Pancreas (tissue), 10 donors: ENCODE results near the gene ACOT7. TPM values are rescaled to one million over a fixed set of nuclear protein-coding genes. Genes with fewer than 3 reads are reported as not detected.

Experiments used
- ATAC-seq, 4 donors: fragments of 200-7000 bp; cut with Tn5 transposase; one replicate each; pipeline versions ENCODE4 v1.8.0 to v1.9.1; 2020; ENCODE audit warnings: mild to moderate bottlenecking in 4 of 4, moderate library complexity in 4 of 4
- DNase-seq, 6 donors: peaks; one replicate each; pipeline ENCODE4 v3.0.0-alpha.2; 2020
- FAIRE-seq: peaks from 2 replicates; lab custom pipeline; 2012; peaks lifted over from hg19 to GRCh38; lab: Jason Lieb, UNC
- H3K27ac ChIP-seq, 4 donors: fragments of 200-600 bp; sonication (generic); 1 replicate in 3 of 4; 2 replicates in 1 of 4; pipeline versions ENCODE4 v1.5.0 to v1.8.0; 2020
- H3K27me3 ChIP-seq, 4 donors: fragments of 200-600 bp; one replicate each; pipeline ENCODE4 v1.8.0; 2021
- H3K36me3 ChIP-seq, 3 donors: fragments of 200-600 bp; sonication (generic) in 1 of 3; one replicate each; pipeline versions ENCODE4 v1.5.0 to v1.8.0; 2020 to 2021
- H3K4me1 ChIP-seq, 3 donors: fragments of 200-600 bp; one replicate each; pipeline ENCODE4 v1.8.0; 2021
- H3K4me3 ChIP-seq, 4 donors: fragments of 200-600 bp; sonication (generic) in 2 of 4; one replicate each; pipeline versions ENCODE4 v1.5.0 to v1.8.0; 2020 to 2021
- H3K9me3 ChIP-seq, 4 donors: fragments of 200-600 bp; one replicate each; pipeline ENCODE4 v1.8.0; 2021
- CTCF ChIP-seq, 4 donors: fragments of 200-600 bp; sonication (generic) in 3 of 4; IDR thresholded peaks; one replicate each; pipeline versions ENCODE4 v1.5.0 to v1.8.0; 2021; ENCODE audit warnings: antibody characterized with exemption in 4 of 4
- WGBS, 2 donors: extraction: QIAGEN DNeasy Blood & Tissue Kit; methylation state at CpG; one replicate each; pipeline ENCODE4 v1.1.7; 2013; 5-methylcytosine and 5-hydroxymethylcytosine counted together
- intact Hi-C, 3 donors: fragments of 100-400 bp; cut with DNase I; formaldehyde crosslinking; loops; one replicate each; pipeline versions ENCODE4 v1.11.1 to v1.14.2; 2022
- polyA plus RNA-seq, 2 donors: library from polyadenylated mRNA; stranded (reverse); fragments of 200-250 nt; gene quantifications; one replicate each; pipeline ENCODE4 v1.2.3, GENCODE V29; 2013
- total RNA-seq, 6 donors: library from RNA; stranded (reverse); fragmentation: NEBNext Ultra II Directional in 4 of 6; extraction: Animal tissue kit (Norgen Biotek cat#: 25700) in 4 of 6; gene quantifications; one replicate each; pipeline versions ENCODE4 v1.2.1 to v1.2.4, GENCODE V29; 2021 to 2023
- donor health status: healthy with polysubstance abuse.
- donor health status: DM: no; HTN: no; CAD: no; lungs with moderate emphysema.
- donor health status: DM: no; HTN: no; CAD: no.
- donor health status: control.
- donor health status: control.
- donor health status: Bipolar disorder and iron deficiency.
- donor health status: DM: yes; HTN: yes; CAD: no.
- donor health status: DM: no; HTN: no; CAD: no.
- donor health status: DM: no; HTN: no; CAD: no.
- donor health status: DM: yes; HTN: yes; CAD: no.

ACOT7 gene
- total and polyA plus RNA-seq, 8 donors, result 3.1 to 7.6 (median 5.2) TPM

- Histone ChIP-seq H3K4me3 (no peak overlapping the region), H3K4me1 (peaks cover 8 to 26% (median 21%) of the 10 kb centered on the region in 3 donors), H3K27ac (peak overlapping the region; percentile 68 to 87 (median 78)), H3K9me3 (no peaks in the 10 kb centered on the region), H3K27me3 (no peaks in the 10 kb centered on the region), H3K36me3 (no peaks in the 10 kb centered on the region)
- no peak for FAIRE-seq
- ATAC-seq, result no peak
- 49 to 57% methylated on average over 9 of the region's 9 CpGs for WGBS, 2 donors
- intact Hi-C loops, result no loop called here
- no peak for DNase-seq
- no peak for TF ChIP-seq CTCF (IDR thresholded peaks at IDR 0.05)
Measured at GRCh38 chr1:6360517-6361070, 33.0 kb downstream of the ACOT7 start.

- ATAC-seq (peak in 1 of 4 donors; percentile 14), DNase-seq (peak in 1 of 6 donors; percentile 63), FAIRE-seq (no peak)
- H3K4me3 ChIP-seq, result no peak overlapping the region
- no peaks in the 10 kb centered on the region for H3K9me3 ChIP-seq
- H3K4me1 ChIP-seq, result peaks cover 8 to 26% (median 21%) of the 10 kb centered on the region in 3 donors
- no peaks in the 10 kb centered on the region for H3K27me3 ChIP-seq
- no peak for TF ChIP-seq CTCF (IDR thresholded peaks at IDR 0.05)
- WGBS, 2 donors, result 49 to 55% methylated on average over 8 to 9 of the region's 9 CpGs
- intact Hi-C loops, result no loop called here
- H3K36me3 ChIP-seq, result no peaks in the 10 kb centered on the region
- peak overlapping the region; percentile 68 to 87 (median 78) for H3K27ac ChIP-seq
Measured at GRCh38 chr1:6360117-6360496, 33.5 kb downstream of the ACOT7 start.

DNA sequence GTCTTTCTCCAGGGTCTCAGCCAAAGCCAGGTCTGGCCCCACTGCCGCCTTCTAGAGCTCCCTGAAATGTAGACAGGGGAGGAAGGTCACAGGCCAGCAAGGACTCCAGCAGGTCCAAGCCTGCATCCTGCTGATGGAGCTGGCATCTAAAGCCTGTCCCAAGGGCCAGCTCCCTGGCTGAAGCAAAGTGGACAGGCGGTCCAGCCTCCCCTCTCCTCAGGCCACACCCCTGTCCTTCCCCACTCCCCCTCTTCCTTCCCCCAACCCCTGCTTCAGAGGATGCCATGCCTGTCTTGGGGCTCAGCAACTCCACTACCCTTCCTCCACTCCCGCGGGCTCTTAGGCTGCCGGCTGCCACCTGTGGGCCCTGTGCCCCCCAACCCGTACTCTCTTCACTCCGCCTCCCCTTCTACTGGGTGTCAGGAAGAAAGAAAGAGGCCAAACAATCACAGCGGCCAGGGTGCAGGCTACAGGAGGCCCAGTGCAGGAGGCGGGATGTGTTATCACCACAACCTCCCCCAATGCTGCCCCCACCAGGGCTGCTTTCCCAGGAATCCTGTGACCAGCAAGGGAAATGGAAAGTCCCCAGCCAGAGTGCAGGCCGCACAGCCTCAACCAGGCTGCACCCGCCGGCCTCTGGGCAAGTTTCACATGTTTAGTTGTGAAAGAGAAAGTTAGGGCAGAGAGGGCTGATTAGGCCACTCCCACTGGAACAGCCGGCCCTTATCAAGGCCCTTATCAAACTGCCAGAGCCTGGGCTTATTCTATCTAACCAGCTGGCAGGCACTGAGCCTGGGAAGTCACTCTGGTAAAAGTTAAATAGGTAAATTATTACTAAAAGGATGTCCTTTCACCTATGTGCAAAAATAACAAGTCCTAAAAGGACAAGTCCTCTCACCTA is 34.1 kb downstream of the ACOT7 start:
- TF ChIP-seq CTCF (IDR thresholded peaks at IDR 0.05), result no peak
- FAIRE-seq, result peak; percentile 71
- Histone ChIP-seq H3K27me3 (no peaks in the 10 kb centered on the region), H3K4me3 (peak overlapping the region in 1 of 4 donors; percentile 1), H3K36me3 (no peaks in the 10 kb centered on the region), H3K4me1 (peaks cover 8 to 26% (median 21%) of the 10 kb centered on the region in 3 donors), H3K9me3 (no peaks in the 10 kb centered on the region), H3K27ac (peak overlapping the region; percentile 68 to 87 (median 78))
- DNase-seq, result peak; percentile 71 to 88 (median 80)
- WGBS, 2 donors, result 24 to 27% methylated on average over 13 of the region's 13 CpGs
- intact Hi-C loops, result loop anchor here in 1 of 3 donors (10.0 kb wide), 1 partner anchor 45 kb away; no protein-coding TSS in a partner anchor
- ATAC-seq, result peak; percentile 80 to 94 (median 90)

- Histone ChIP-seq H3K4me3 (no peak overlapping the region), H3K4me1 (peaks cover 13 to 30% (median 26%) of the 10 kb centered on the region in 3 donors), H3K27me3 (no peaks in the 10 kb centered on the region), H3K36me3 (no peaks in the 10 kb centered on the region), H3K9me3 (no peaks in the 10 kb centered on the region), H3K27ac (peak overlapping the region; percentile 68 to 87 (median 78))
- WGBS, 2 donors, result 54 to 60% methylated on average over 10 of the region's 10 CpGs
- intact Hi-C loops, result loop anchor here in 1 of 3 donors (10.0 kb wide), 1 partner anchor 46 kb away; no protein-coding TSS in a partner anchor
- peak; percentile 4 to 49 (median 14) for ATAC-seq
- DNase-seq, result peak in 4 of 6 donors; percentile 28 to 65 (median 32)
- no peak for FAIRE-seq
- TF ChIP-seq CTCF (IDR thresholded peaks at IDR 0.05), result no peak
Measured at GRCh38 chr1:6358757-6359201, 34.8 kb downstream of the ACOT7 start.
